H1 (cell line): ENCODE measurements around the gene CACNA2D3. TPM values are rescaled to one million over a fixed set of nuclear protein-coding genes. Genes with fewer than 3 reads are reported as not detected.

Experiments used
- BACH1 ChIP-seq: IDR thresholded peaks from 2 replicates; pipeline ENCODE4 v1.6.1; 2012; ENCODE audit warnings: low read length, improper control_type of control experiment
- EP300 ChIP-seq, 2 experiments: IDR thresholded peaks; 1 replicate in 1 of 2; 2 replicates in 1 of 2; pipeline ENCODE4 v1.6.1; 2011 to 2012; ENCODE audit warnings: low read depth in 2 of 2, low read length in 2 of 2, mild to moderate bottlenecking in 2 of 2, borderline replicate concordance in 1 of 2, inconsistent platforms in 1 of 2, moderate library complexity in 1 of 2
- POU5F1 ChIP-seq: IDR thresholded peaks from 2 replicates; pipeline ENCODE4 v1.6.1; 2011; ENCODE audit warnings: low read depth, mild to moderate bottlenecking, low read length, moderate library complexity
- polyA plus RNA-seq, 7 experiments: library from polyadenylated mRNA; depleted of rRNA in 3 of 7; stranded (reverse) in 5 of 7; unstranded in 2 of 7; fragments of >200 nt in 5 of 7; fragments of 200-250 nt in 2 of 7; gene quantifications; 1 replicate in 5 of 7; 2 replicates in 1 of 7; 4 replicates in 1 of 7; pipeline versions ENCODE4 v1.2.1 to v1.2.3, GENCODE V29; 2011 to 2013; ENCODE audit warnings: missing spikeins in 2 of 7, mixed read lengths in 2 of 7
- total RNA-seq: library from RNA; stranded (reverse); fragmentation: NEBNext Ultra II Directional; extraction: Animal tissue kit (Norgen Biotek cat#: 25700); gene quantifications from 2 replicates; pipeline ENCODE4 v1.2.1, GENCODE V29; 2021

Gene CACNA2D3
- total and polyA plus RNA-seq, 2 of the 8 experiments (the other 6 are each of a cell fraction or from before 2014, with no cell fraction given), result 1.5 to 1.8 TPM

DNA sequence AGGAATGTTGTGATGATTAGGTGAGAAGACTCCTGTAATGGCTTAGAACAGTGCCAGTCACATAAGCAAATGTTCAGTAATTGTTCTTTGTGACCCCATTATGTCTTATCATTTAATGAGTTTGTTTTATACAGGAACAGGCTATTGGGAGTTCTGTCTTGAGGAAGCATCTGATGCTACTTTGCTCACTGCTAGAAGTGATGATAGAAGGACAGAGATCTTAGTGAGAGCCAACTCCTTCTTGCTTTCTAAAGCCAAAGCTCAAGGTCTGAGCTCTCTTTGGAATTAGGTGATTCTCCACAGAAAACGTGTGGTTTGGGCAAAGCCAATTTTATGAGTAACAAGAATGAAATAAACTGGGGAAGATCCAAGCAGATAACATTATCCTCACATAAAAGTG lies 590.7 kb downstream of the CACNA2D3 start (continued):
- TF ChIP-seq POU5F1 (no peak), BACH1 (no peak), EP300 (IDR thresholded peaks at IDR 0.05; ENCODE audit: borderline replicate concordance in 1 of 2, low read depth in 2 of 2, low read length in 2 of 2) (no peak)
